H9 (cell line): ENCODE data around the gene ENG. TPM values are rescaled to one million over a fixed set of nuclear protein-coding genes. Genes with fewer than 3 reads are reported as not detected.

Source experiments
- DNase-seq: peaks from one replicate; pipeline ENCODE4 v3.0.0-alpha.2; 2017
- H2AFZ ChIP-seq: one replicate; pipeline ENCODE4 v1.6.1; 2013; ENCODE audit warnings: mild to moderate bottlenecking, low read length, control low read depth, moderate library complexity
- H2AK5ac ChIP-seq: 2 replicates; pipeline ENCODE4 v1.6.1; 2013; ENCODE audit warnings: low read length, control low read depth, mixed read lengths; ENCODE audit not compliant: insufficient read length
- H2BK120ac ChIP-seq: one replicate; pipeline ENCODE4 v1.6.1; 2013; ENCODE audit warnings: low read depth, mild to moderate bottlenecking, low read length, control low read depth, inconsistent platforms; ENCODE audit not compliant: poor library complexity, severe bottlenecking
- H2BK12ac ChIP-seq: 2 replicates; pipeline ENCODE4 v1.6.1; 2013; ENCODE audit warnings: low read length, control low read depth, mixed read lengths, low read depth; ENCODE audit not compliant: insufficient read length
- H2BK15ac ChIP-seq: 2 replicates; pipeline ENCODE4 v1.6.1; 2013; ENCODE audit warnings: low read depth, low read length, control low read depth
- H2BK20ac ChIP-seq: one replicate; pipeline ENCODE4 v1.6.1; 2013; ENCODE audit warnings: low read depth, mild to moderate bottlenecking, low read length, control low read depth, inconsistent platforms; ENCODE audit not compliant: poor library complexity, severe bottlenecking
- H2BK5ac ChIP-seq: 2 replicates; pipeline ENCODE4 v1.6.1; 2013; ENCODE audit warnings: low read length, control low read depth, mixed read lengths; ENCODE audit not compliant: insufficient read length
- H3K14ac ChIP-seq: 2 replicates; pipeline ENCODE4 v1.6.1; 2013; ENCODE audit warnings: low read length, control low read depth; ENCODE audit not compliant: insufficient read depth
- H3K18ac ChIP-seq: 2 replicates; pipeline ENCODE4 v1.6.1; 2013; ENCODE audit warnings: low read depth, mild to moderate bottlenecking, mixed read lengths, low read length, control low read depth; ENCODE audit not compliant: insufficient read length
- H3K23ac ChIP-seq: 2 replicates; pipeline ENCODE4 v1.6.1; 2013; ENCODE audit warnings: low read length, control low read depth, mixed read lengths, low read depth; ENCODE audit not compliant: insufficient read length
- H3K23me2 ChIP-seq: 2 replicates; pipeline ENCODE4 v1.6.1; 2013; ENCODE audit warnings: low read depth, mild to moderate bottlenecking, mixed read lengths, low read length, control low read depth; ENCODE audit not compliant: insufficient read length, poor library complexity, severe bottlenecking
- H3K27ac ChIP-seq: 2 replicates; pipeline ENCODE4 v1.5.1; 2013; ENCODE audit warnings: low read length, control low read depth, mixed read lengths, low read depth; ENCODE audit not compliant: insufficient read length
- H3K27me3 ChIP-seq: 2 replicates; pipeline ENCODE4 v1.6.1; 2013; ENCODE audit warnings: low read length, control low read depth, inconsistent platforms; ENCODE audit not compliant: insufficient read depth
- H3K4ac ChIP-seq: 2 replicates; pipeline ENCODE4 v1.6.1; 2013; ENCODE audit warnings: low read depth, mild to moderate bottlenecking, control low read depth, inconsistent platforms, low read length, moderate library complexity
- H3K4me1 ChIP-seq: 2 replicates; pipeline ENCODE4 v1.6.1; 2013; ENCODE audit warnings: low read length, control low read depth, inconsistent platforms; ENCODE audit not compliant: insufficient read depth
- H3K4me2 ChIP-seq: 2 replicates; pipeline ENCODE4 v1.6.1; 2013; ENCODE audit warnings: low read length, control low read depth, mixed read lengths; ENCODE audit not compliant: insufficient read length, insufficient read depth
- H3K56ac ChIP-seq: 2 replicates; pipeline ENCODE4 v1.6.1; 2013; ENCODE audit warnings: low read depth, mild to moderate bottlenecking, mixed read lengths, low read length, control low read depth; ENCODE audit not compliant: insufficient read length
- H3K79me1 ChIP-seq: 2 replicates; pipeline ENCODE4 v1.6.1; 2013; ENCODE audit warnings: low read depth, mild to moderate bottlenecking, moderate library complexity, low read length, control low read depth, inconsistent platforms; ENCODE audit not compliant: insufficient read depth, poor library complexity, severe bottlenecking
- H3K79me2 ChIP-seq: 2 replicates; pipeline ENCODE4 v1.6.1; 2013; ENCODE audit warnings: low read length, control low read depth, inconsistent platforms; ENCODE audit not compliant: insufficient read depth
- H3K9ac ChIP-seq: 2 replicates; pipeline ENCODE4 v1.6.1; 2013; ENCODE audit warnings: low read length, control low read depth, mixed read lengths; ENCODE audit not compliant: insufficient read length; ENCODE audit errors: extremely low read depth
- H3K9me3 ChIP-seq: one replicate; pipeline ENCODE4 v1.6.1; 2013; ENCODE audit warnings: low read depth, low read length, inconsistent platforms; ENCODE audit not compliant: control insufficient read depth
- H3T11ph ChIP-seq: one replicate; pipeline ENCODE4 v1.6.1; 2013; ENCODE audit warnings: mild to moderate bottlenecking, low read length, control low read depth, inconsistent platforms
- H4K20me1 ChIP-seq: one replicate; pipeline ENCODE4 v1.6.1; 2013; ENCODE audit not compliant: control insufficient read depth, insufficient read length, insufficient read depth
- H4K5ac ChIP-seq: 2 replicates; pipeline ENCODE4 v1.6.1; 2013; ENCODE audit warnings: low read depth, mild to moderate bottlenecking, mixed read lengths, low read length, control low read depth; ENCODE audit not compliant: insufficient read length
- H4K8ac ChIP-seq: replicated peaks from 2 replicates; pipeline ENCODE4 v1.6.1; 2013; ENCODE audit warnings: low read length, control low read depth, mixed read lengths, low read depth; ENCODE audit not compliant: insufficient read length
- H4K91ac ChIP-seq: 2 replicates; pipeline ENCODE4 v1.6.1; 2013; ENCODE audit warnings: low read depth, mild to moderate bottlenecking, moderate library complexity, mixed read lengths, low read length, control low read depth; ENCODE audit not compliant: insufficient read length
- H3K27ac Mint-ChIP-seq, 3 experiments: 2 replicates in 2 of 3; 3 replicates in 1 of 3; pipeline ENCODE4 v1.8.0; 2020 to 2021; ENCODE audit warnings: mixed read lengths in 3 of 3, mild to moderate bottlenecking in 1 of 3, moderate library complexity in 1 of 3
- H3K27me3 Mint-ChIP-seq: 2 replicates; pipeline ENCODE4 v1.8.0; 2021; ENCODE audit warnings: low read depth, mild to moderate bottlenecking, moderate library complexity, mixed read lengths
- H3K36me3 Mint-ChIP-seq, 3 experiments: 2 replicates in 2 of 3; 3 replicates in 1 of 3; pipeline ENCODE4 v1.8.0; 2020 to 2021; ENCODE audit warnings: low read depth in 3 of 3, mixed read lengths in 3 of 3; ENCODE audit not compliant: insufficient read depth in 1 of 3
- H3K4me1 Mint-ChIP-seq, 2 experiments: 2 replicates each; pipeline ENCODE4 v1.8.0; 2020; ENCODE audit warnings: mixed read lengths in 2 of 2
- H3K4me3 Mint-ChIP-seq, 2 experiments: 2 replicates in 1 of 2; 3 replicates in 1 of 2; pipeline ENCODE4 v1.8.0; 2020 to 2021; ENCODE audit warnings: mild to moderate bottlenecking in 2 of 2, mixed read lengths in 2 of 2, moderate library complexity in 1 of 2
- H3K9me3 Mint-ChIP-seq, 2 experiments: 2 replicates in 1 of 2; 3 replicates in 1 of 2; pipeline ENCODE4 v1.8.0; 2020; ENCODE audit warnings: mild to moderate bottlenecking in 2 of 2, mixed read lengths in 2 of 2, moderate library complexity in 1 of 2
- WGBS: extraction: QIAGEN DNeasy Blood & Tissue Kit; methylation state at CpG from one replicate; pipeline ENCODE4 v1.1.7; 2013; ENCODE audit warnings: missing lambda C conversion rate, low lambda C conversion rate, mixed read lengths; ENCODE audit not compliant: insufficient read length; ENCODE audit errors: extremely low coverage; 5-methylcytosine and 5-hydroxymethylcytosine counted together
- total RNA-seq: library from RNA; stranded (reverse); gene quantifications from 2 replicates; pipeline ENCODE4 v1.2.1, GENCODE V29; 2021
- TF ChIP-seq, protein P1 (sequence below): fragments of 200-600 bp; sonication (generic); conservative IDR thresholded peaks from 3 replicates; pipeline ENCODE4 v1.8.0; 2021; ENCODE audit warnings: antibody characterized with exemption, mild to moderate bottlenecking

Gene ENG
- total RNA-seq, 1 experiment from 2014 or later: 2.1 TPM

DNA sequence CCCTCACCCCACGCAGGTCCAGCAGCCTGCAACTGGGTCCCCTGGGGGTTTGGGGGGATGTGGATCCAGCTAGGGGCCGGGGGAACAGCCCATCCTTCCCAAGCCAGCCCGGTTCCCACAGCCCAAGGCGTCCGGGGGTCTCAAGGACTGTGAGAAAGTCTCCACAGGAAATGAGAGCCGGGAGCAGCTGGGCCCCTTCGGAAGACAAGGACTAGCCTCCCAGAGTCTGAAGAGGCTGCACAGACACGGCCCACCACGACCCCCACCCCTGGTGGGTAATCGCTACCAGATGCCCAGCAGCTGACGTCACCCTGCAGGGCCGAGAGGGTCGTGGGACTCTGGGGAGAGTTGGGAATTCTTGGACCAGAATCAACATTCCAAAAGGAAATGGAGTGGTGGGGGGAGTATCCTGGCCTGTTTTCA, 86.5 kb downstream of the ENG start:
- Mint-ChIP-seq H3K36me3 (no peaks in the 10 kb centered on the region), H3K27me3 (peaks cover 7% of the 10 kb centered on the region), H3K4me1 (peaks cover 40 to 51% of the 10 kb centered on the region in 2 experiments), H3K27ac (no peak overlapping the region), H3K9me3 (no peaks in the 10 kb centered on the region; a peak in 1 of 5 replicates), H3K4me3 (no peak overlapping the region)
- Histone ChIP-seq H2AFZ (no peak overlapping the region), H2BK12ac (no peak overlapping the region), H3K56ac (no peak overlapping the region), H3K27ac (no peak overlapping the region), H3K14ac (no peak overlapping the region), H3K23me2 (peaks cover 6% of the 10 kb centered on the region), H3K23ac (no peak overlapping the region), H3K9ac (no peak overlapping the region), H3K79me2 (no peaks in the 10 kb centered on the region), H4K91ac (no peak overlapping the region), H2BK15ac (no peak overlapping the region), H3K4me1 (peaks cover 8% of the 10 kb centered on the region), H2BK20ac (no peak overlapping the region), H3K9me3 (no peaks in the 10 kb centered on the region), H3K27me3 (no peaks in the 10 kb centered on the region), H2BK120ac (no peak overlapping the region), H3K18ac (no peak overlapping the region), H2AK5ac (no peak overlapping the region), H4K20me1 (no peaks in the 10 kb centered on the region), H3K79me1 (no peaks in the 10 kb centered on the region), H4K5ac (no peak overlapping the region), H3T11ph (no peak overlapping the region), H4K8ac (no peak overlapping the region), H3K4me2 (no peak overlapping the region), H2BK5ac (no peak overlapping the region), H3K4ac (no peak overlapping the region)
- TF ChIP-seq, protein P1, sequence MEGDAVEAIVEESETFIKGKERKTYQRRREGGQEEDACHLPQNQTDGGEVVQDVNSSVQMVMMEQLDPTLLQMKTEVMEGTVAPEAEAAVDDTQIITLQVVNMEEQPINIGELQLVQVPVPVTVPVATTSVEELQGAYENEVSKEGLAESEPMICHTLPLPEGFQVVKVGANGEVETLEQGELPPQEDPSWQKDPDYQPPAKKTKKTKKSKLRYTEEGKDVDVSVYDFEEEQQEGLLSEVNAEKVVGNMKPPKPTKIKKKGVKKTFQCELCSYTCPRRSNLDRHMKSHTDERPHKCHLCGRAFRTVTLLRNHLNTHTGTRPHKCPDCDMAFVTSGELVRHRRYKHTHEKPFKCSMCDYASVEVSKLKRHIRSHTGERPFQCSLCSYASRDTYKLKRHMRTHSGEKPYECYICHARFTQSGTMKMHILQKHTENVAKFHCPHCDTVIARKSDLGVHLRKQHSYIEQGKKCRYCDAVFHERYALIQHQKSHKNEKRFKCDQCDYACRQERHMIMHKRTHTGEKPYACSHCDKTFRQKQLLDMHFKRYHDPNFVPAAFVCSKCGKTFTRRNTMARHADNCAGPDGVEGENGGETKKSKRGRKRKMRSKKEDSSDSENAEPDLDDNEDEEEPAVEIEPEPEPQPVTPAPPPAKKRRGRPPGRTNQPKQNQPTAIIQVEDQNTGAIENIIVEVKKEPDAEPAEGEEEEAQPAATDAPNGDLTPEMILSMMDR: no peak
- no peak for DNase-seq
- no CpG with 5 or more reads among the region's 13 CpGs for WGBS
